IPS DF 4.7 (cell line): ENCODE measurements around the gene GJA3.

ENCODE experiments used
- DNase-seq: peaks from one replicate; pipeline ENCODE4 v3.0.0-alpha.2; 2013; ENCODE audit warnings: low spot score; ENCODE audit errors: extremely low read depth

Gene GJA3

GRCh38 chr13:20160306-20161274 lies at the start of gene GJA3:
Gene GJA3, minus strand, starts transcription at chr13:20161052. Its CDS starts 17,764 bp downstream, at chr13:20143288.
- no peak for DNase-seq

- DNase-seq = no peak
Observed at GRCh38 chr13:20209948-20210347, 49.1 kb upstream of the GJA3 start.

GRCh38 chr13:20206698-20207235 lies 45.9 kb upstream of the GJA3 start:
- DNase-seq = no peak

DNA sequence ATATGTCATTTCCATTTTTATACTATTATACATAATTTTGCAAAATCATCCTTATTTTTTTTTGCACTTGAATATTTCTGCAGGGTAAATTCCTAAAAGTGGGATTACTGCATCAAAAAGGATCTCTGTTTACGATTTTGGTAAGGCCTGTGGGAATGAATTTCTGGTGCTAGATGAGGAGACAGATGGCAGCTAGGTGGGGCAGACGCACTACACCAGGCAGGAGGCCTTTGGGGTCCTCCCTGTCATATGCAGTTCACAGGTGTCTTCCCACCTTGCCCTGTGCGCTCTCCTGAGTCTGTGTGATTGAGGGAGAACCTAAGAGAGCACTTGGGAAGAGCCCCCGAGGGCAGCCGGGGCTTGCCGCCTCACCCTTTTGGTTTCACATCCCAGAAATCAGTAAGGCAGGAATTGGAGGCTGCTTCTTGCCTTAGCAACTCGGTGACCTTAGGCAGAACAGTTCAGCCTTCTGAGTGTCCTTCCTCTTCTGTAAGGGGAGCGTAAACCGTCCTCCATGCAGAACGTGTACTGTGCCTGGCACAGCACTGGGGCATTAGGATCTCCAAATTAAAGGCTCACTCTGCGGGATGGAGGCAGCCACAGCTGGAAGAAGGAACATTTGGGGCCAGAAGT lies 45.3 kb upstream of the GJA3 start:
- no peak for DNase-seq

GRCh38 chr13:20198781-20199180 lies 37.9 kb upstream of the GJA3 start:
- DNase-seq = no peak

- no peak for DNase-seq
Observed at GRCh38 chr13:20197361-20197834, 36.5 kb upstream of the GJA3 start.

GRCh38 chr13:20195801-20196200 lies 34.9 kb upstream of the GJA3 start:
- no peak for DNase-seq

GRCh38 chr13:20193907-20194631 lies 33.2 kb upstream of the GJA3 start:
- DNase-seq = no peak

DNA sequence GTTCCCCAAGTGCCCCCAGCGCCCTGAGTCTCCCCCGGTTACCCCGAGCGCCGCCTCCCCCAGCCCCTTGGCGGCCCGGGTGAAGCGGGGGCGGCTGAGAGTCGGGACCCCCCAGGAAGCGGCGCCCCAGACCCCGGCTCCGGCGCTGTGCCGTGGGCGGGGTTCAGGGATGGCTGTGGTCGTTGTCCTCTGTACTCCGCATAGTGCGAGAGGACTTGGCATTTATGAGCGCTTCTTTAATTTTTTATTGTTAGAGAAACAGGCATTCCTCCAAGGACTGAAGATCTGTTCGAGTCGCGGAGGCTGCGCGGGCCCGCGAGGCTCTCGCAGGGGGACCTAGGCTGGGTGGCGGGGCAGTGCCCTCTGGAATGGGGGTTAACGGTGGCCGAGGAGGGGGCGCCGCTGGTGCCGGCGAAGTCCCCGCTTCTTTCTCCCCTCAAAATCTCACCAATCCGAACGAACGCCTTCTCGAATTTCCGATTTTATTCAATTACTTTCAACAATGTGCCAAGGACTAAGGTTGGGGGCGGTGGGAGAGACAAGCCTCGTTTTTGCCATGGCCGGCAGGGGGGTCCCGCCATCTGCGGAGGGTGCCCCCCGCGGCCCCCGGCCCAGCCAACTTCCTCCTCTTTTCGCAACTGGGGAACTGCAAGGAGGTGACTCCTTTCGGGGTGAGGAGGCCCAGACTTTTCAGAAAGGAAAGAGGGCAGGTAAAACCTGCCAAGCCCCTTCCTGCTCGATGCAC lies 32.5 kb upstream of the GJA3 start:
- no peak for DNase-seq

GRCh38 chr13:20192836-20193161 lies 31.9 kb upstream of the GJA3 start, which contains the start of gene GJB2:
Gene GJB2, minus strand, starts transcription at chr13:20192938. Its CDS starts 3,357 bp downstream, at chr13:20189581.
- no peak for DNase-seq

GRCh38 chr13:20192158-20192835 lies 31.4 kb upstream of the GJA3 start:
- no peak for DNase-seq

DNA sequence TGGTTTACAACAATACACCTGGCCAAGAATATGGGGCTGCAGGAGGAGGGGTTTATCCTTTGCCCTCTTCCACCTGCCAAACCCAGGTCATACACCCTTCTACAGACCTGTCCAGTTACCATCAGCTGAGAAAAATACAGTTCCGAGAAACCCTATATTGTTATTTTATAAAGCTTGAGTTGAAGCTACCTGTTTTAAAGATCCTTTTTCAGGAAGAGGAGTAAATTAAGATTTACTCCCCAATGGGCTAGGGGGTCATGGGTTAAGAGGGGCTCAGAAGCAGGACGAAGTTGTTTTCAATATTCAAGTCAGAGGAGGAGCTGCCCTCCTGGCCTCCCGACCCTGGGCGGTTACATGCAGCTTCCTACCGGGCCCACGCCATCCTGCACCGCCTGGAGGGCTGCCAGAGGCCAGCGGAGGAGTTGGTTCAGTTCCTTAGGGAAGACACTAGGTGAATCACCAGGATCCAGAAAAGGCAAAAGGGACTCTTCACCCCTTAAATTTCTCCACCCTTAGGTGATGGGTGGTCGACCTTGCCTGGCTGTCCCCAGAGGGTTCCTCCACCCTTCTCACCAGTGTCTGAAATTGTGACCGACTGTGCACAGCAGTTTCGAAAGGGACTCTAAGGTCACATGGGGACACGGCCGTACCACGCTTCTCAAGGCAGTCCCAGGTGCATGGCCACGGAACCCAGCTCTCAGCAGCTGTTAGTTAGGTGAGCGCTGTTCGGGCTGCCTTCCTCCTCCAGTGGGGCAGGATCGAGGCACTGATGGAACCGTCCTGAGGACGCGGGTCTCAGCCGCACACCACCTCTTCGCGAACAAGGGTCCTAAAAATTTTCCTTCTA lies 30.7 kb upstream of the GJA3 start:
- no peak for DNase-seq

DNA sequence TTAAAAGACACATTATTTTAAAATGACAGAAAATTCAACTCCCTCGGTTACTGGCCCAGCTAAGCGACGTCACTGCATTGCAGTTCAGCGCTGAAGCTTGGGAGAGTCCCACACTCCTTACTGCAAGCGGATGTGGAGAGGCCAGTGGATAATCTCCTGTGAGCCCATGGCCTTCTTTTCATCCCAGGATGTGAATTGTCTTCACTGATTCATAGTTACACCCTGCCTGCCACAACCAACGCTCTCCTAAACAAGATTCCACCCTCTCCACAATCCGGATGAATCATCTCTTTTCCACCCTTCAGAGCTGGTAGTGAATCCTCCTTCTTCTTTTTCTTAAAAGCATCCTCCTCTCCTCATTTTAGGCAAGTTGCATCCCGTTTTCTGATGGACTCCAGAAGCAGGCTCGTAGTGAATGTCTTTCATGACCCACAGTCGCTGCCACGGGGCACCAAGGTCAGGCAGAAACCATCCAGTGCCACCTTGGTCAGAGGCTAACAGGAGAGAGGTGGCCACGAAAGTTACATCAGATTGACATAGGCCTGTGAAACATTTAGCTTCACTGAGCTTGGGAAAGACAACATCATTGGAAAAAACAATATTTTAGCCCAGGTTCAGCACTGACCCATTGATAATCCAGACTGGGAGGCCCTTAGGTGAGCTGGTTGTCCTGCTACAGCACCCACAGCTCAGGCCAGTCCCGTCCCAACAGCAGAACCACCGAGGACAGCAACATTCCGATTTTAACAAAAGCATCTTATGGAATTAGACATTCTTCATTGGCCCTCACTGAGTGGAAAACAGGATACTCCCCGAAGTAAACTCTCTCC lies 29.8 kb upstream of the GJA3 start:
- no peak for DNase-seq

DNA sequence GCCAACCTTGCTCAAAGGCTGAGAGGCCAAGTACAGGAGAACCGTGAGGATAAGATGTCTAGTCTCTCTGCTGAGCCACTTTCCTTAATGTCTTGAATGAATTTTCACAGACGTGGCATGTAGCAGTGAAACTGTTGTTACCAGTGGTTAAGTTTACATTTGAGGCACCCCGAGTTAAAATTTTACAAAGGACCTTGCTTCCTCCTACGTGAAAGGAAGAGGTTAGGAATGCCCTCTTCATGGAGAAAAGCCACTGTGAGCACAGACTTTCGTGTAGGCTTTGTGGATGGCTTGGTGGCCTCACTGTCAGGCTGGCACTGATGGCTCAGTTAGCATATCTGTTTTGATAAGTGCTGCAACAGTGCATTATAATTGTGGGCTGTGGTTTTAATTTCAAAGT lies 29.2 kb upstream of the GJA3 start:
- DNase-seq = no peak

DNA sequence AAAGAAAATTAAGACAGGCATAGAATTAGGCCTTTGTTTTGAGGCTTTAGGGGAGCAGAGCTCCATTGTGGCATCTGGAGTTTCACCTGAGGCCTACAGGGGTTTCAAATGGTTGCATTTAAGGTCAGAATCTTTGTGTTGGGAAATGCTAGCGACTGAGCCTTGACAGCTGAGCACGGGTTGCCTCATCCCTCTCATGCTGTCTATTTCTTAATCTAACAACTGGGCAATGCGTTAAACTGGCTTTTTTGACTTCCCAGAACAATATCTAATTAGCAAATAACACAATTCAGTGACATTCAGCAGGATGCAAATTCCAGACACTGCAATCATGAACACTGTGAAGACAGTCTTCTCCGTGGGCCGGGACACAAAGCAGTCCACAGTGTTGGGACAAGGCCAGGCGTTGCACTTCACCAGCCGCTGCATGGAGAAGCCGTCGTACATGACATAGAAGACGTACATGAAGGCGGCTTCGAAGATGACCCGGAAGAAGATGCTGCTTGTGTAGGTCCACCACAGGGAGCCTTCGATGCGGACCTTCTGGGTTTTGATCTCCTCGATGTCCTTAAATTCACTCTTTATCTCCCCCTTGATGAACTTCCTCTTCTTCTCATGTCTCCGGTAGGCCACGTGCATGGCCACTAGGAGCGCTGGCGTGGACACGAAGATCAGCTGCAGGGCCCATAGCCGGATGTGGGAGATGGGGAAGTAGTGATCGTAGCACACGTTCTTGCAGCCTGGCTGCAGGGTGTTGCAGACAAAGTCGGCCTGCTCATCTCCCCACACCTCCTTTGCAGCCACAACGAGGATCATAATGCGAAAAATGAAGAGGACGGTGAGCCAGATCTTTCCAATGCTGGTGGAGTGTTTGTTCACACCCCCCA lies 28.1 kb upstream of the GJA3 start:
- no peak for DNase-seq

DNA sequence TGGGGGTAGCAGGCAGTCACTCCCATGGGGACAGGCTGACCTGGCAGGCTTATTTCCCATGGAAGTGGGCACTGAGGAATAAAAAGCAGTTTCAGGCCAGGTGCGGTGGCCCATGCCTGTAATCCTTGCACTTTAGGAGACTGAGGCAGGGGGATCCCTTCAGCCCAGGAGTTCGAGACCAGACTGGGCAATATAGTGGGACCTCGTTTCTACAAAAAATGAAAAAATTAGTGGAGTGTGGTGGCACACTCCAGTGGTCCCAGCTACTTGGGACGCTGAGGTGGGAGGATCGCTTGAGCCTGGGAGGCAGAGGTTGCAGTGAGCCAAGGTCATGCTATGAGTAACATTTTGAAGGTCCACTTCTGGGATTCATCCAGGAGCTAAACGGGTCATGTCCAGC lies 25.9 kb upstream of the GJA3 start:
- no peak for DNase-seq

- no peak for DNase-seq
Observed at GRCh38 chr13:20185366-20186056, 24.7 kb upstream of the GJA3 start.
